Nephron (organoid): ENCODE results near the gene P2RX5.

ENCODE experiments used
- H3K27ac Mint-ChIP-seq, 3 experiments: 2 replicates each; pipeline ENCODE4 v1.8.0; 2020; ENCODE audit warnings: mixed read lengths in 3 of 3, mild to moderate bottlenecking in 2 of 3, moderate library complexity in 1 of 3
- H3K27me3 Mint-ChIP-seq: 2 replicates; pipeline ENCODE4 v1.8.0; 2021; ENCODE audit warnings: low read depth, mild to moderate bottlenecking, moderate library complexity, mixed read lengths
- H3K36me3 Mint-ChIP-seq: 2 replicates; pipeline ENCODE4 v1.8.0; 2020; ENCODE audit warnings: low read depth, mixed read lengths
- H3K4me1 Mint-ChIP-seq: 2 replicates; pipeline ENCODE4 v1.8.0; 2020; ENCODE audit warnings: mixed read lengths
- H3K4me3 Mint-ChIP-seq, 3 experiments: 2 replicates each; pipeline ENCODE4 v1.8.0; 2020; ENCODE audit warnings: mild to moderate bottlenecking in 3 of 3, mixed read lengths in 3 of 3, moderate library complexity in 2 of 3
- H3K9me3 Mint-ChIP-seq: 2 replicates; pipeline ENCODE4 v1.8.0; 2020; ENCODE audit warnings: mixed read lengths
- CTCF ChIP-seq, 3 experiments: fragments of 200-600 bp; sonication (generic); IDR thresholded peaks; one replicate each; pipeline ENCODE4 v1.5.0; 2021; ENCODE audit warnings: antibody characterized with exemption in 3 of 3; ENCODE audit not compliant: unreplicated experiment in 3 of 3

P2RX5 gene

GRCh38 chr17:3727041-3727440 is 31.1 kb upstream of the P2RX5 start:
- Mint-ChIP-seq H3K36me3 (peaks cover 13% of the 10 kb centered on the region), H3K27me3 (no peaks in the 10 kb centered on the region), H3K4me3 (no peak overlapping the region), H3K27ac (no peak overlapping the region), H3K4me1 (peaks cover 31% of the 10 kb centered on the region), H3K9me3 (no peaks in the 10 kb centered on the region)
- TF ChIP-seq CTCF (IDR thresholded peaks at IDR 0.05; ENCODE audit: unreplicated experiment in 3 of 3) = no peak

DNA sequence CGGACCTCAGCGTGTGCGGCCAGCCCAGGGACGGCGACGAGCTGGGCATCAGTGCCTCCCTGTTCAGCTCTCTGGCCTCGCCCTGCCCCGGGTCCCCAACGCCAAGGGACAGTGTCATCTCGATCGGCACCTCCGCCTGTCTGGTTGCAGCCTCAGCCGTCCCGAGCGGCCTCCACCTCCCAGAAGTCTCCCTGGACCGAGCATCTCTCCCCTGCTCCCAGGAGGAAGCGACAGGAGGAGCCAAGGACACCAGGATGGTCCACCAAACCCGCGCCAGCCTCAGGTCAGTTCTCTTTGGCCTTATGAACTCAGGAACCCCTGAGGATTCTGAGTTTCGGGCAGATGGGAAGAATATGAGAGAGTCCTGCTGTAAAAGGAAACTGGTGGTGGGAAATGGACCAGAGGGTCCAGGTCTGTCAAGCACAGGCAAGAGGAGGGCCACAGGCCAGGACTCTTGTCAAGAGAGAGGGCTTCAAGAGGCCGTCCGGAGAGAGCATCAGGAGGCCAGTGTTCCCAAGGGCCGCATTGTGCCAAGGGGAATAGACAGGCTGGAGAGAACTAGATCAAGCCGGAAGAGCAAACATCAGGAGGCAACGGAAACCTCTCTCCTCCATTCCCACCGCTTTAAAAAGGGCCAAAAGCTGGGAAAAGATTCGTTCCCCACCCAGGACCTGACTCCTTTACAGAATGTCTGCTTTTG is 28.6 kb upstream of the P2RX5 start:
- Mint-ChIP-seq H3K4me3 (peak overlapping the region; percentile 79 to 90 (median 87)), H3K36me3 (peaks cover 17% of the 10 kb centered on the region), H3K4me1 (peaks cover 21% of the 10 kb centered on the region), H3K9me3 (no peaks in the 10 kb centered on the region), H3K27ac (no peak overlapping the region), H3K27me3 (no peaks in the 10 kb centered on the region)
- no peak for TF ChIP-seq CTCF (IDR thresholded peaks at IDR 0.05; ENCODE audit: unreplicated experiment in 3 of 3)

DNA sequence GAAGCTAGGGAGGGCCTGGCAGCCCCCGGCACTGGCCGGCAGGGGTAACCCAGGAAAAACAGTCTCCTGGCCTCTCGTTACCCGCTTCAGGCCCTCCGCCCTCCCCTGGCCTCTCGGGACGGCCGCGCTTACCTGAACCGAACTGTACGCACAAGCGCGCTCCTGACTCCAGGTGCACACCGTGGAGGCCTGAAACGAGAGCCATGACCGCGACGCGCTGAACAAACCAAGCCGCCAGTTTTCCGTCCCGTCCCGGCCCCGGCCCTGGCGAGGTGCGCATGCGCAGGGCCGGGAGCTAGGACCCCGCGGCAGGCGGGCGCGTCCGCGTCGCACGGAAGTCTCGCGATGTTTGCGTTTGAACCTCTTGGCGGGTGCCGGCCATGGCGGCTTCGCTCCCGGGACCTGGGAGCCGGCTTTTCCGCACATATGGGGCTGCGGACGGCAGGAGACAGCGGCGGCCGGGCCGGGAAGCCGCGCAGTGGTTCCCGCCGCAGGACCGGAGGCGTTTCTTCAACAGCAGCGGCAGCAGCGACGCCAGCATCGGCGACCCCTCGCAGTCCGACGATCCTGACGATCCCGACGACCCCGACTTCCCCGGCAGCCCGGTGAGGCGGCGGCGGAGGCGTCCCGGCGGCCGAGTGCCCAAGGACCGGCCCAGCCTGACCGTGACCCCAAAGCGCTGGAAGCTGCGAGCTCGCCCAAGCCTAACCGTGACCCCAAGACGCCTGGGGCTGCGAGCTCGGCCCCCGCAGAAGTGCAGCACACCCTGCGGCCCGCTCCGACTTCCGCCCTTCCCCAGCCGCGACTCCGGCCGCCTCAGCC is 27.8 kb upstream of the P2RX5 start, which contains the start of gene HASPIN:
HASPIN (plus strand) TSS at position 348 of the 822 bp plus-strand sequence; CDS start at position 381, 33 bp downstream.
- H3K9me3 Mint-ChIP-seq = no peaks in the 10 kb centered on the region

DNA sequence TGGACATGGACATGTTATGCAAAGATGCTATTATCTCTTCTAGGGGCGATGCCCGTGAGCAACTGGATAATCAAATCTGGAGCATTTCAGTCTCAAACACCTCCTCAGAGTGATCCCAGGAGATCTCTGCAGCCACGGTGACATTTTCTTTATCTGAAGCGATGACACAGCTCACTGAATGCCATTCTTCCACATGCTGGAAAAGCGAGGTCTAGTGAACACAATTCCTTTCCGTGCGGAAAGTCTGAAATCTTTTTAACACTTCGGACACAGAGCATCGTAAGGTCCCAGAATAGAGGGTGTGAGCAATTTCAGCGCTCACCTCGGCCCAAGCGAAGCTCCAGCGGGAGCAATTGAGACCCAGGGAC is 27.2 kb upstream of the P2RX5 start:
- Mint-ChIP-seq H3K27ac (peak overlapping the region; percentile 53 to 84 (median 81)), H3K9me3 (no peaks in the 10 kb centered on the region), H3K27me3 (no peaks in the 10 kb centered on the region), H3K4me3 (peak overlapping the region; percentile 79 to 90 (median 87)), H3K36me3 (peaks cover 20% of the 10 kb centered on the region), H3K4me1 (peaks cover 21% of the 10 kb centered on the region)
- no peak for TF ChIP-seq CTCF (IDR thresholded peaks at IDR 0.05; ENCODE audit: unreplicated experiment in 3 of 3)

More for the DNA sequence above, 27.8 kb upstream of the P2RX5 start, which contains the start of gene HASPIN:
- Mint-ChIP-seq H3K4me3 (peak within 1 kb of the TSS; percentile 79 to 90 (median 87)), H3K36me3 (peaks cover 14% of the 10 kb centered on the region), H3K27me3 (no peaks in the 10 kb centered on the region), H3K27ac (peak within 1 kb of the TSS; percentile 53 to 84 (median 81)), H3K4me1 (peaks cover 21% of the 10 kb centered on the region)
- TF ChIP-seq CTCF (IDR thresholded peaks at IDR 0.05; ENCODE audit: unreplicated experiment in 3 of 3) = peak in 2 of 3 experiments; percentile 30 to 41

DNA sequence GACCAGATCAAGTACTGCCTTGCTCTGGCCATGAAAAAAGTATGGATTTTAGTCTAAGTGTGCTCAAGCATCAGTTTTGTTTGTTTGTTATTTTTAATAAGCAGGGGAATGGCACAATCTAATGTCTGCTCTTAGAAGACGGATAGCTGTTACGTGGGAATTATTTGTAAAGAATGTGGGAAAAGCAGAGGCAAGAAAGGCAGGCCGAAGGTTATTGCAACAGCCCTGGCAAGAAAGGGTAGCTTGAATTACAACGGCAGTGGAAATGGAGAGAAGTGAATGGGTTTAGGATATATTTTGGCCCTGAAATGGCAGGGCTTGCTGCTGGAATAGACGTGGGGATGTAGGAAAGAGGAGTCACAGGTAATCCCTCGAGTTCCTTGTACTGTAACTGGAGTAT is 26.8 kb upstream of the P2RX5 start:
- no peak for TF ChIP-seq CTCF (IDR thresholded peaks at IDR 0.05; ENCODE audit: unreplicated experiment in 3 of 3)
- Mint-ChIP-seq H3K4me1 (peaks cover 21% of the 10 kb centered on the region), H3K27ac (peak overlapping the region; percentile 53 to 84 (median 81)), H3K36me3 (peaks cover 23% of the 10 kb centered on the region), H3K27me3 (no peaks in the 10 kb centered on the region), H3K9me3 (no peaks in the 10 kb centered on the region), H3K4me3 (peak overlapping the region; percentile 79 to 90 (median 87))
